Stimulated activated CD8-positive, alpha-beta memory T cell treated with anti-CD3 and anti-CD28 coated beads, Interleukin-7, amount 100 ng/mL, for 24 hours (primary cell): Measurements from ENCODE around the gene GPATCH2L.

Experiments
- DNase-seq: peaks from one replicate; pipeline ENCODE4 v3.0.0-alpha.2; 2020; ENCODE audit warnings: low read depth

The GPATCH2L gene

DNA sequence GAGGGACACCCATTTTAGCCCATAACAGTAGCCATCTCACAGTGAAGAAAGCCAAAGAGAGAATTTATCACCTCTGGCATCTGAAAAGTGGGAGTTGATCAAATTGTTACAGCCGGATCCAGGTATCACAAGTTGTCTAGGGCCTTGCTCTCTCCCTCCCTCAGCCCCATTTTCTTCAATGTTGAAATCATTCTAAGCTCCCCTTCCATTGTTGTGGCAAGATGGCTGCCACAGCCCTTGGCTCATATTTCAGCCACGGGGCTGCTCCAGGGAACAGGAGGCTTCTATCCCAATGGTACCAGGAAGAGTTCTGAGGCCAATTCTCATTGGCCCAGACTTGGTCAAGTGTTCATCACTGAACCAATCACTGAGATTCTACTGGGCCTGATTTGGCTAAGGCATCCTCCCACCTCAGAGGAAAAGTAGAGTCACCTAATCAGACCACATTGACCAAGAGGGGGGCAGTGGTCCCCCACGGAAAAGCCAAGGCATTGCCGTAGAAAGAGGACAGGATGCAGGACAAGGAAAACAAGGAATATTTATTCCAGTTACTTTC is 106.2 kb downstream of the GPATCH2L start:
- no peak for DNase-seq

DNA sequence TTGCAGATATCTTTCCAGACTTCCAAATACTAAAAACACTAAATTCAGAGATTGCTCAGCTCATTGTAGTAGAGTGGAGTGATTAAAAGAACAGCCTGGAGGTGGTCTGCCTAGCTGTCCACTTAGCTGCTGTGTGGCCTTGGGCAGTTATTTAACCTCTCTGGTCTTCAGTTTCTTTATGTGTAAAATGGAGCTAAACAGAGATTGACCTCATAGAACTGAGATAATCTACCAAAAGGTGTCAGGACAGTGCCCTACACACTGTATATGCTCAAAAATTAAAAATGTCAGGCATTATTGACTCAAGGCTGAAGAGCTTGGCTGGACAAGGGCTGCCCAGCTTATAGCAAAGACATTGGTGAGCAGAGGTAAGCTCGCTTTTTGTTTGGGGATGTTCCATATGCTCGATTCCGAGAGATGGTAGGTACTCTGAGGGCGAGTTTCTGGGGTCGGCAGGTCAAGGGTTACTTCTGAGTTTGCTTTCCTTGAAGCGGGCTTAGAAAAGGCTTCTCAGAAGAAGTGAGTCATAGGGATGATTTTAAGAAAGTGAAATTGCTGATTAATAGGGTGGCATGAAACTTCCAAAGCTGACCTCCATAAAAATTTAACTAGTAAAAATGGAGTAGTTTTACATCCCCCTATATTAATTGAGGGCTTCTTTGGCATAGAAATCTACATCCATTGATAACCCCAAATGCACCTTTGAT is 107.5 kb downstream of the GPATCH2L start:
- DNase-seq = no peak

DNA sequence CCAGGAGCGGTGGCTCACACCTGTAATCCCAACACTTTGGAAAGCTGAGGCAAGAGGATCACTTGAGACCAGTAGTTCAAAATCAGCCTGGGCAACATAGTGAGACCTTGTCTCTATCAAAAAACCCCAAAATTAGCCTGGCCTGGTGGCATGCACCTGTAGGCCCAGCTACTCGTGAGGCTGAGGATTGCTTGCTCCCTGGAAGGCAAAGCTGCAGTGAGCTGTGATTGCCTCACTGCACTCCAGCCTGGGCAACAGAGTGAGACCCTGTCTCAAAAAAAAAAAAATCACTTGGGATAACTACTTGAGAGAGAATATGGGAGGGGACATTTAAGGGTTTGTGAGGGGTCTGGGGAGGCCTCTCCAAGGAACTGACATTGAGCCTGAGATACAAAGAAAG is 109.0 kb downstream of the GPATCH2L start:
- DNase-seq = no peak

DNA sequence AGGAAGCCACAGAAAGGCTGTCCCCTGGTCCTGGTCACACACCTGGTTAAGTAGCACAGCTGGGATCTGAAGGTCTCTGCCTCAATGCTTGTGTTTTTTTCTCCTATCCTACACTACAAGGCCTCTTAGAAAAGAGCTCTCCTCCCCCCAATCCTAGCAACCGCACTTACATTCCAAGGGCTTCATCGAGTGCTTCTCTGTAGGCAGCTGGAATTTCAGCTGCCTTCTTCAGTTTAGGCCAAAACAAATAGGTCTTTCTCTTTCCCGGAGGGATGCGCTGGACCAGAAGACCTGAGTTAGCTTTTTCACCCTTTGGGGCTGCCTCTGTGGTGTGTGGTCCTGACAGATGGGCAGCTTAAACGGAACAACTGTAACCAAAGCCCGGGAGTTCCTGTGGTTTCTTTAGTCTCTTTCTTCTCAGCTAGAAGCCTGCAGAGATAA is 109.7 kb downstream of the GPATCH2L start:
- DNase-seq = no peak

DNA sequence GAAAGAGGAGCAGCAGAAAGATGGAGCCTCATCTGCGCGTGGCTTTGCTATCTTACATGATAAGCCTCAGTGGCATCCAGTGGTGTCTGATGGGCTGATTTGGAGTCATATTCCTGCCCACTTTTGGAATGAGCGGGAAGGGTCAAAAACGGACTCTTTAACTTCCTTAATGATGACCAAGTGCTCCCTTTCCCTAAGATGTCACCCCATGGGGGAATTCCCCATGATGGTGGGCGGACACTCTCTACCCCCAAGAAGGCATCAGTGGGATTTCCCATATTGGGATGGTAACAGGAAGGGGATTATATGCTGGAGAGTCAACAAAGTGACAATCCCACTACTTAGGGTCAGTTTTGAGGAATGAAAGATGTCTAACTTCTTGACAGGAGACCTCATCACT is 110.9 kb downstream of the GPATCH2L start:
- no peak for DNase-seq
